DOHH2 (cell line): ENCODE results near the gene KLHL33.

Source experiments
- H3F3A ChIP-seq: fragments of 200-600 bp; sonication (generic), shearing (Covaris generic); 2 replicates; pipeline ENCODE4 v1.6.0; 2016; ENCODE audit warnings: antibody characterized with exemption, mild to moderate bottlenecking; ENCODE audit not compliant: control insufficient read depth, insufficient read depth
- H3K27ac ChIP-seq: fragments of 200-600 bp; sonication (generic); 2 replicates; pipeline ENCODE4 v1.5.1; 2014; ENCODE audit warnings: low read depth, mild to moderate bottlenecking, low read length, moderate library complexity
- H3K27me3 ChIP-seq: fragments of 200-600 bp; sonication (generic); 2 replicates; pipeline ENCODE4 v1.6.1; 2014; ENCODE audit warnings: mild to moderate bottlenecking, low read length, mixed read lengths; ENCODE audit not compliant: control insufficient read depth
- H3K36me3 ChIP-seq: fragments of 200-600 bp; sonication (generic); 2 replicates; pipeline ENCODE4 v1.6.1; 2014; ENCODE audit warnings: mild to moderate bottlenecking, low read length, moderate library complexity, mixed read lengths; ENCODE audit not compliant: control insufficient read depth
- H3K4me1 ChIP-seq: fragments of 200-600 bp; sonication (generic); 2 replicates; pipeline ENCODE4 v1.6.1; 2014; ENCODE audit warnings: mild to moderate bottlenecking, low read length, mixed read lengths; ENCODE audit not compliant: control insufficient read depth
- H3K4me2 ChIP-seq: fragments of 200-600 bp; sonication (generic); 2 replicates; pipeline ENCODE4 v1.6.0; 2014; ENCODE audit warnings: mild to moderate bottlenecking, low read length, moderate library complexity
- H3K4me3 ChIP-seq: fragments of 200-600 bp; sonication (generic); 2 replicates; pipeline ENCODE4 v1.5.1; 2014; ENCODE audit warnings: mild to moderate bottlenecking, low read length, mixed read lengths
- H3K79me2 ChIP-seq: fragments of 200-600 bp; sonication (generic); 2 replicates; pipeline ENCODE4 v1.6.1; 2014; ENCODE audit warnings: mild to moderate bottlenecking, low read length, mixed read lengths; ENCODE audit not compliant: control insufficient read depth
- H3K9me2 ChIP-seq: fragments of 200-600 bp; sonication (generic); replicated peaks from 2 replicates; pipeline ENCODE4 v1.6.1; 2014; ENCODE audit warnings: mild to moderate bottlenecking, low read length, mixed read lengths; ENCODE audit not compliant: control insufficient read depth
- H3K9me3 ChIP-seq: fragments of 200-600 bp; sonication (generic); 2 replicates; pipeline ENCODE4 v1.6.1; 2014; ENCODE audit warnings: antibody characterized with exemption, low read length, mixed read lengths; ENCODE audit not compliant: control insufficient read depth, insufficient read depth
- H4K20me1 ChIP-seq: fragments of 200-600 bp; sonication (generic); 2 replicates; pipeline ENCODE4 v1.6.0; 2014; ENCODE audit warnings: low read depth, mild to moderate bottlenecking, antibody characterized with exemption, low read length, moderate library complexity; ENCODE audit not compliant: control insufficient read depth, insufficient read depth
- EZH2phosphoT487 ChIP-seq: fragments of 200-600 bp; sonication (generic); IDR thresholded peaks from 2 replicates; pipeline ENCODE4 v1.6.1; 2017; ENCODE audit warnings: borderline replicate concordance, mild to moderate bottlenecking, antibody characterized with exemption, low read length, moderate library complexity, mixed read lengths
- TF ChIP-seq, protein P1 (sequence below): fragments of 200-600 bp; sonication (generic); IDR thresholded peaks from one replicate; pipeline ENCODE4 v1.5.1; 2014; ENCODE audit warnings: antibody characterized with exemption, mild to moderate bottlenecking, low read depth, low read length; ENCODE audit not compliant: poor library complexity, severe bottlenecking

The KLHL33 gene

GRCh38 chr14:20382526-20382925, 53.4 kb downstream of the KLHL33 start:
- H3F3A ChIP-seq, result no peaks in the 10 kb centered on the region
- no peak overlapping the region for H3K27ac ChIP-seq
- TF ChIP-seq EZH2phosphoT487, result no peak
- no peaks in the 10 kb centered on the region for H3K27me3 ChIP-seq
- peaks cover 72% of the 10 kb centered on the region for H3K36me3 ChIP-seq
- no peaks in the 10 kb centered on the region for H3K9me3 ChIP-seq
- no peak overlapping the region for H3K4me3 ChIP-seq
- H3K4me2 ChIP-seq, result no peak overlapping the region
- H3K9me2 ChIP-seq, result no peaks in the 10 kb centered on the region
- H4K20me1 ChIP-seq, result no peaks in the 10 kb centered on the region
- H3K79me2 ChIP-seq, result no peaks in the 10 kb centered on the region
- no peaks in the 10 kb centered on the region for H3K4me1 ChIP-seq

GRCh38 chr14:20381341-20381740, 54.6 kb downstream of the KLHL33 start:
- Histone ChIP-seq H3K4me3 (no peak overlapping the region), H3K9me3 (no peaks in the 10 kb centered on the region), H3K9me2 (no peaks in the 10 kb centered on the region), H3K79me2 (no peaks in the 10 kb centered on the region), H3K27ac (no peak overlapping the region), H3F3A (no peaks in the 10 kb centered on the region), H3K36me3 (peaks cover 74% of the 10 kb centered on the region), H4K20me1 (no peaks in the 10 kb centered on the region), H3K4me2 (no peak overlapping the region), H3K27me3 (no peaks in the 10 kb centered on the region), H3K4me1 (no peaks in the 10 kb centered on the region)
- no peak for TF ChIP-seq EZH2phosphoT487
- TF ChIP-seq, protein P1, sequence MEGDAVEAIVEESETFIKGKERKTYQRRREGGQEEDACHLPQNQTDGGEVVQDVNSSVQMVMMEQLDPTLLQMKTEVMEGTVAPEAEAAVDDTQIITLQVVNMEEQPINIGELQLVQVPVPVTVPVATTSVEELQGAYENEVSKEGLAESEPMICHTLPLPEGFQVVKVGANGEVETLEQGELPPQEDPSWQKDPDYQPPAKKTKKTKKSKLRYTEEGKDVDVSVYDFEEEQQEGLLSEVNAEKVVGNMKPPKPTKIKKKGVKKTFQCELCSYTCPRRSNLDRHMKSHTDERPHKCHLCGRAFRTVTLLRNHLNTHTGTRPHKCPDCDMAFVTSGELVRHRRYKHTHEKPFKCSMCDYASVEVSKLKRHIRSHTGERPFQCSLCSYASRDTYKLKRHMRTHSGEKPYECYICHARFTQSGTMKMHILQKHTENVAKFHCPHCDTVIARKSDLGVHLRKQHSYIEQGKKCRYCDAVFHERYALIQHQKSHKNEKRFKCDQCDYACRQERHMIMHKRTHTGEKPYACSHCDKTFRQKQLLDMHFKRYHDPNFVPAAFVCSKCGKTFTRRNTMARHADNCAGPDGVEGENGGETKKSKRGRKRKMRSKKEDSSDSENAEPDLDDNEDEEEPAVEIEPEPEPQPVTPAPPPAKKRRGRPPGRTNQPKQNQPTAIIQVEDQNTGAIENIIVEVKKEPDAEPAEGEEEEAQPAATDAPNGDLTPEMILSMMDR, result no peak

DNA sequence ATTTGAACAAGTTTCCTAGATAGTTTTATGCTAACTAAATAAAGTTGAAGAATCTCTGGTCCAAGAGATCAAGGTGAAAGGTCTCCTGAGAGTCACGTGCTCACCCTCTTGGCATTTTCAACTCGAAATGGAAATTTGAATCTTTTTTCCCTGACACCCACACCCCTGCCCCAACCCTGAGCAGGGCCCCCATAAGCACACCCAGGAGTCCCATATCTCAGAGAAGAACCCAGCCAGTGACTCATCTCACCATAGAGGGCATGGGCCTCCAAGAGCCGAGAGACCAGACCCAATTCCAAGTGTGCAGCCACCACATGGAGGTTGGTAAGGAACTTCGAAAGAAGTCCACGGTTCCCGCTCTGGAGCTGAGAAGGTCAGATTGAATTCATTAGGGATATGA, 55.3 kb downstream of the KLHL33 start:
- Histone ChIP-seq H3K9me3 (no peaks in the 10 kb centered on the region), H3K4me1 (no peaks in the 10 kb centered on the region), H3K36me3 (peaks cover 74% of the 10 kb centered on the region), H3K79me2 (no peaks in the 10 kb centered on the region), H3F3A (no peaks in the 10 kb centered on the region), H3K4me3 (no peak overlapping the region), H4K20me1 (no peaks in the 10 kb centered on the region), H3K27me3 (no peaks in the 10 kb centered on the region), H3K4me2 (no peak overlapping the region), H3K9me2 (no peaks in the 10 kb centered on the region), H3K27ac (no peak overlapping the region)
- TF ChIP-seq EZH2phosphoT487, result no peak
- TF ChIP-seq, protein P1, result no peak

DNA sequence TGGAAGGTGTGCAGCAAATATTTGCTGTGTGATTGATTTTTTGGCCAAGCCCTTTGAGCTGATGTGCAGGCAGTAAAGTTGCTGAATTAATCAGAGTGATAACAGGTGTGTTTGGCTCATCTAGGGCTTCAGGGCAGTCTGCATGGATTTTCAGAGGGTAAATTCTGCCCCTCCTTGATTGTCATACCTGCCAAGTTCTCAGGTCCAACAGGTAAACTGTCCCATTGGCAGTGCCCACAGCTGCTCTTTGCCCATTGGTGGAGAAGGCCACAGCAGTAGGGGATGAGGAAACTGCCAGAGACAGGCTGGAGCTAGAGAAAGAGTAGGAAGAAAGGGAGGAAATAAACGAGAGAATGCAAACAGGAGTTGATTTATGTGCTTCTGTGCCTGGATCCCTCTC, 56.2 kb downstream of the KLHL33 start:
- Histone ChIP-seq H3K27ac (no peak overlapping the region), H3K9me2 (no peaks in the 10 kb centered on the region), H3K79me2 (no peaks in the 10 kb centered on the region), H3K4me1 (no peaks in the 10 kb centered on the region), H3K27me3 (no peaks in the 10 kb centered on the region), H3F3A (no peaks in the 10 kb centered on the region), H3K9me3 (no peaks in the 10 kb centered on the region), H3K36me3 (peaks cover 76% of the 10 kb centered on the region), H3K4me2 (no peak overlapping the region), H3K4me3 (no peak overlapping the region), H4K20me1 (no peaks in the 10 kb centered on the region)
- no peak for TF ChIP-seq EZH2phosphoT487
- TF ChIP-seq, protein P1, result no peak
